Stimulated activated CD4-positive, alpha-beta T cell treated with anti-CD3 and anti-CD28 coated beads, Interleukin-2, amount 100 ng/mL, for 48 hours (primary cell): ENCODE data around the gene TRAIP.
"Not testable (repeated sequence)": the region's sequence is repeated elsewhere in the genome, so short reads cannot be mapped to it uniquely, and the experiment has no call there.

Source experiments
- DNase-seq, 2 donors: peaks; one replicate each; pipeline ENCODE4 v3.0.0-alpha.2; 2020

The TRAIP gene

GRCh38 chr3:49790626-49791411 lies 65.5 kb downstream of the TRAIP start:
- DNase-seq = no peak

- no peak for DNase-seq
Observed at GRCh38 chr3:49788056-49788455, 68.3 kb downstream of the TRAIP start.

DNA sequence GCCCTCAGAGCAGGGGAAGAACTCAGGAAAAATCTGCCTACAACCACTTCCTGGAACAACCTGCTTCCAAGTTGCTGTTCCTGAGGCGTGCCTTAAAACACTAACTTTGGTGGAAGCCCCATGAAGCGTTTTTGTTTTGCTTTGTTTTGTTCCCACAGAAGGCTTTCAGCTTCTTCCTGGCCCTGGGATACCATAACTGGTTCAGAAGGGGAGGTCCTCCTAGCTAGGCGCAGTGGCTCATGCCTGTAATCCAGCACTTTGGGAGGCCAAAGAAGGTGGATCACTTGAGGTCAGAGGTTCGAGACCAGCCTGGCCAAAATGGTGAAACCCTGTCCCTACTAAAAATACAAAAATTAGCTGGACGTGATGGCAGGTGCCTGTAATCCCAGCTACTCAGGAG lies 68.8 kb downstream of the TRAIP start:
- DNase-seq = no peak

GRCh38 chr3:49787182-49787464 lies 69.2 kb downstream of the TRAIP start:
- no peak for DNase-seq

- DNase-seq = peak; percentile 99
Observed at GRCh38 chr3:49786357-49787181, 69.8 kb downstream of the TRAIP start, which contains the start of gene IP6K1. Gene IP6K1 (minus strand): TSS chr3:49786542. CDS start chr3:49748040, 38,502 bp downstream.

DNA sequence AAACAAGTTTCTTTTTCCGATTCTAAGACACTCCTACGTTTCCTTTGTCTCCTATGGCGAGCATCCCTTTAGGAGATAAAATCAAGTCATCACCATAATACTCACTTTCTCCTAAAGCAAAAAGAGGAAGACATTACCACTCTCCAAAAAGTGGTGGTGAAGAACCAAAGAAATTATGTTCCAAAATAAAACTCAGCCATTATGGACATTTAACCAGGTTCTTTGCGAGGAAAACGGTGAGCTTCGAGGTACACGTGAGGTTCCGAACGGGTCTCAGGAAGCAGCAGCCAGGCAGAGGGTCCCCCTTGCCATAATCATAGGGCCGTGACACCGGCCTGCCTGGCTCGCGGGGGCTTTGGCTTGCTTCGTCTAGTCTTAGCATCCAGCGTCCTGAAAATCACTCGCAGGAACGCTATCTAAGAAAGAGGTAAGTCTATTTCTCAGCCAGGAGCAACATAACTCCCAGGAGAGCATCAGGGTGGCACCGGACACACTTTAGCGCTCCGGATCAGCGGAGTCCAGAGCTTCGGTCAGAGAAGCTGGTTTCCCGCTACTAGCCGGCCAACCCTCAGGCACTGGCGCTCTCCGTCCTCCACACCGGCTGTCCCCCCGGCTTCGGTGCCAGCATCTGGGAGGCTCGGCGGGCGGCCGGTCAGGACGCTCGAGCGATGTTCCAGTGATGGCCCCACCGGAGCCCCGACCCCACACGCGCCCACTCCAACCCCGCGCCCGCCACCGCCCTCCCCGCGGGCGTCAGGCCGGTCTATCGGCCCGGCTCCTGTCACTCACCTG lies 70.6 kb downstream of the TRAIP start:
- peak in 1 of 2 donors; percentile 26 for DNase-seq

- not testable (repeated sequence) for DNase-seq
Observed at GRCh38 chr3:49782277-49782676, 74.1 kb downstream of the TRAIP start.

DNA sequence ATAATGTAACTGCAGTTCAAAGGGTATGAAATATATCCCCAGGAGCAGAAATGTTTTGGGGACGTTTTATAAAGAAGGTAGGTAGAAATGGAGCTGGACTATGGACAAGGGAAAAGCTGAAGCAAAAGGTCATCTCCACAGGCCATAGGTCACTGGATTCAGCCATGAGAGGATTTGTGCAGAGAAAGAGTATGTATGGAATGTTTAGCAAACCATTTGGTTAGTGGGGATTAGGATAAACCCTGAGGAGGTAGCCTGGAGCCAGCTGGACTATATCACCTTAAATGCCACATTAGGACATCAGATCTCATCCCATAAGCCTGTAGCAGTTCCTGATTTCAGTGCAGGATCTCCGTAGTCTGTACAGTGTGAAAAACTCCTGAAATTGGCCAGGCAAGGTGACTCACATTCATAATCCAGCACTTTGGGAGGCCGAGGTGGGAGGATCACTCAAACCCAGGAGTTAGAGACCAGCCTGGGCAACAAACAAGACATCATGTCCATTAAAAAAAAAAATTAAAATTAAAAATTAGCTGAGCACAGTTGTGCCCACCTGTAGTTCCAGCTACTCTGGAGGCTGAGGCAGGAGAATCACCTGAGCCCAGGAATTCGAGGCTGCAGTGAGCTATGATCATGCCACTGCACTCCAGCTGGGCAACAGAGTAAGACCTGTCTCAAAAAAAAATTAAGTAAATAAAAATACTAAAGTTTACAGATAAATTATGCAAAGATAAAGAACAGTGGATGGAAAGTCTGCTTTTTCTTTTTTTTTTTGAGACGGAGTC lies 74.8 kb downstream of the TRAIP start:
- no peak for DNase-seq

DNA sequence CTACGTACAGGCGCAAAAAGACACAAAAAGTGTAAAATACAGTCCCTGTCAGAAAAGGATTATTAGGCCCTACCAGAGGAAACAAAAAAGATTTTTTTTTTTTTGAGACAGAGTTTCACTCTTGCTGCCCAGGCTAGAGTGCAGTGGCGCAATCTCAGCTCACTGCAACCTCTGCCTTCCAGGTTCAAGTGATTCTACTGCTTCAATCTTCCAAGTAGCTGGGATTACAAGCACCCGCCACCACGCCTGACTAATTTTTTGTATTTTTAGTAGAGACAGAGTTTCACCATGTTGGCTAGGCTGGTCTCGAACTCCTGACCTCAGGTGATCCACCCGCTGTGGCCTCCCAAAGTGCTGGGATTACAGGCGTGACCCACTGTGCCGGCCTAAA lies 75.4 kb downstream of the TRAIP start:
- not testable (repeated sequence) for DNase-seq

DNA sequence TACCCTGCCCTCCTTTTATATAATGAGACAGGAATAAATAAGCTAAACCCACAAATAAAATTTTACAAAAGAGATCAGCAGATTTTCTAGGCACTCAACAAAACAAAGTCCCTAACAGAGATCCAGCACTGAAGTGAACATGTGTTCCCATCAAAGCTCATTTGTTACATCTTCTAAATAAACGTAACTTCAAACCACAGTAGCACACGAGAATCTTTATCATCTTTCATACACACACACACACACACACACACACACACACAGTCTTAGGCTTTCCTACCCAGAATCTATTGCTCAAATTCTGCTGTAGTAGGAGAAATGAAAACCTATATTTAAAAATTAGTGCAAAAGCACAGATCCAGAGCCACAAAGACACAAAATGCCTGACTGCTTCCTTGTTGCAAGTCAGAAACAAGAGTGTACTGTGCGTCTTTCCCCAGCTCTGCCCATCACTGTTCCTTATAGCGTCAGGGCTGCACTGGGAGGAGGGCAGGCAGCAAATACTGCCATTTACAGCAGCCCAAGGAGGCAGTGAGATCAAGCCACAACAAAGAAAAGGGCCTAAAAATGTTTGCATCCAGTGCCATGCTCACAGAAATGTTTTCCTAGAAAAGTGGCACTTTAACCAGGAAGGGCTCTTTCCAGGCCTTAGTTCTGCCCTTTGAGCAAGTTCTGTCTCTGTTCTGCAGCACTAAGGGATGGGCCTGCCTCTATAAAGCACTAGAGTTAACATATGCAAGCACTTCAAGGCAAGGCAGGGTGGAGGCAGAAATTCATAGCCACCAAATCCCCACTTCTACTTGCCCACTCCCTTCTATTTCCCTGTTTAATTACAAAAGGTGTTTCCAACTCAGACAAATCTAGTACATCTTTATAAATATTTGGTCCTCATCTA lies 76.0 kb downstream of the TRAIP start:
- DNase-seq = no peak

GRCh38 chr3:49779358-49780079 lies 76.8 kb downstream of the TRAIP start:
- DNase-seq = no peak
